H1 (cell line): ENCODE measurements around the gene PRX. TPM values are rescaled to one million over a fixed set of nuclear protein-coding genes. Genes with fewer than 3 reads are reported as not detected.

ENCODE experiments used
- BCL11A ChIP-seq, 2 experiments: IDR thresholded peaks; one replicate each; pipeline ENCODE4 v1.6.1; 2011; ENCODE audit warnings: low read depth in 2 of 2, low read length in 2 of 2, mild to moderate bottlenecking in 2 of 2
- BRCA1 ChIP-seq: IDR thresholded peaks from 2 replicates; pipeline ENCODE4 v1.6.1; 2012; ENCODE audit warnings: low read depth, low read length, improper control_type of control experiment
- CBX5 ChIP-seq: fragments of 300-800, 300-1000 bp; sonication (generic); IDR thresholded peaks from 2 replicates; pipeline ENCODE4 v1.7.1; 2016; ENCODE audit warnings: antibody characterized with exemption, low read length, low read depth
- CEBPB ChIP-seq: IDR thresholded peaks from 2 replicates; pipeline ENCODE4 v1.6.1; 2012; ENCODE audit warnings: low read depth, low read length
- EP300 ChIP-seq, 2 experiments: IDR thresholded peaks; 1 replicate in 1 of 2; 2 replicates in 1 of 2; pipeline ENCODE4 v1.6.1; 2011 to 2012; ENCODE audit warnings: low read depth in 2 of 2, low read length in 2 of 2, mild to moderate bottlenecking in 2 of 2, borderline replicate concordance in 1 of 2, inconsistent platforms in 1 of 2, moderate library complexity in 1 of 2
- HDAC2 ChIP-seq, 2 experiments: fragments of 300-600 bp in 1 of 2; sonication (generic) in 1 of 2; IDR thresholded peaks; 2 replicates each; pipeline ENCODE4 v1.6.1; 2011 to 2012; ENCODE audit warnings: low read depth in 2 of 2, low read length in 2 of 2, mild to moderate bottlenecking in 2 of 2, moderate library complexity in 2 of 2, borderline replicate concordance in 1 of 2, inconsistent platforms in 1 of 2
- JUND ChIP-seq: IDR thresholded peaks from 2 replicates; pipeline ENCODE4 v1.6.1; 2011; ENCODE audit warnings: mild to moderate bottlenecking, improper control_type of control experiment, low read length
- KDM1A ChIP-seq: fragments of 200-600, 300-600 bp; sonication (generic); IDR thresholded peaks from 2 replicates; pipeline ENCODE4 v1.7.1; 2016; ENCODE audit warnings: mild to moderate bottlenecking, low read length, borderline replicate concordance
- MAFK ChIP-seq: IDR thresholded peaks from 2 replicates; pipeline ENCODE4 v1.6.1; 2012; ENCODE audit warnings: low read depth, mild to moderate bottlenecking, improper control_type of control experiment, low read length
- POLR2AphosphoS5 ChIP-seq: IDR thresholded peaks from 2 replicates; pipeline ENCODE4 v1.6.1; 2011; ENCODE audit warnings: low read depth, low read length
- RAD21 ChIP-seq, 2 experiments: IDR thresholded peaks in 1 of 2; conservative IDR thresholded peaks in 1 of 2; 2 replicates each; pipeline ENCODE4 v1.6.1; 2011; ENCODE audit warnings: low read depth in 2 of 2, low read length in 2 of 2, improper control_type of control experiment in 1 of 2, inconsistent platforms in 1 of 2, mild to moderate bottlenecking in 1 of 2, moderate library complexity in 1 of 2
- RBBP5 ChIP-seq: IDR thresholded peaks from 2 replicates; pipeline ENCODE4 v1.7.1; 2012; ENCODE audit warnings: low read depth, mild to moderate bottlenecking, inconsistent platforms, low read length, moderate library complexity, borderline replicate concordance
- SAP30 ChIP-seq: fragments of 300-600 bp; sonication (generic); IDR thresholded peaks from 2 replicates; pipeline ENCODE4 v1.7.1; 2012; ENCODE audit warnings: low read length, moderate library complexity, mild to moderate bottlenecking, inconsistent platforms; ENCODE audit not compliant: insufficient read depth, insufficient replicate concordance
- polyA plus RNA-seq, 7 experiments: library from polyadenylated mRNA; depleted of rRNA in 3 of 7; stranded (reverse) in 5 of 7; unstranded in 2 of 7; fragments of >200 nt in 5 of 7; fragments of 200-250 nt in 2 of 7; gene quantifications; 1 replicate in 5 of 7; 2 replicates in 1 of 7; 4 replicates in 1 of 7; pipeline versions ENCODE4 v1.2.1 to v1.2.3, GENCODE V29; 2011 to 2013; ENCODE audit warnings: missing spikeins in 2 of 7, mixed read lengths in 2 of 7
- total RNA-seq: library from RNA; stranded (reverse); fragmentation: NEBNext Ultra II Directional; extraction: Animal tissue kit (Norgen Biotek cat#: 25700); gene quantifications from 2 replicates; pipeline ENCODE4 v1.2.1, GENCODE V29; 2021
- TF ChIP-seq, protein P1 (sequence below), 3 experiments: IDR thresholded peaks; 1 replicate in 2 of 3; 2 replicates in 1 of 3; pipeline versions ENCODE4 v1.5.1 to v1.6.1; 2011; ENCODE audit warnings: low read length in 3 of 3, mild to moderate bottlenecking in 3 of 3, inconsistent platforms in 2 of 3, low read depth in 1 of 3, moderate library complexity in 1 of 3; ENCODE audit not compliant: insufficient read depth in 1 of 3; ENCODE audit errors: control extremely low read depth in 1 of 3
- TF ChIP-seq, protein P2 (sequence below): IDR thresholded peaks from 2 replicates; pipeline ENCODE4 v1.6.1; 2011; ENCODE audit warnings: low read depth, mild to moderate bottlenecking, low read length; ENCODE audit not compliant: insufficient read depth
- TF ChIP-seq, protein P3 (sequence below): IDR thresholded peaks from 2 replicates; pipeline ENCODE4 v1.6.1; 2011; ENCODE audit warnings: low read length, improper control_type of control experiment
- TF ChIP-seq, protein P4 (sequence below): IDR thresholded peaks from 2 replicates; pipeline ENCODE4 v1.6.1; 2012; ENCODE audit warnings: inconsistent platforms

The PRX gene
- total and polyA plus RNA-seq, 2 of the 8 experiments (the other 6 are each of a cell fraction or from before 2014, with no cell fraction given), result 2.8 to 5.8 TPM

DNA sequence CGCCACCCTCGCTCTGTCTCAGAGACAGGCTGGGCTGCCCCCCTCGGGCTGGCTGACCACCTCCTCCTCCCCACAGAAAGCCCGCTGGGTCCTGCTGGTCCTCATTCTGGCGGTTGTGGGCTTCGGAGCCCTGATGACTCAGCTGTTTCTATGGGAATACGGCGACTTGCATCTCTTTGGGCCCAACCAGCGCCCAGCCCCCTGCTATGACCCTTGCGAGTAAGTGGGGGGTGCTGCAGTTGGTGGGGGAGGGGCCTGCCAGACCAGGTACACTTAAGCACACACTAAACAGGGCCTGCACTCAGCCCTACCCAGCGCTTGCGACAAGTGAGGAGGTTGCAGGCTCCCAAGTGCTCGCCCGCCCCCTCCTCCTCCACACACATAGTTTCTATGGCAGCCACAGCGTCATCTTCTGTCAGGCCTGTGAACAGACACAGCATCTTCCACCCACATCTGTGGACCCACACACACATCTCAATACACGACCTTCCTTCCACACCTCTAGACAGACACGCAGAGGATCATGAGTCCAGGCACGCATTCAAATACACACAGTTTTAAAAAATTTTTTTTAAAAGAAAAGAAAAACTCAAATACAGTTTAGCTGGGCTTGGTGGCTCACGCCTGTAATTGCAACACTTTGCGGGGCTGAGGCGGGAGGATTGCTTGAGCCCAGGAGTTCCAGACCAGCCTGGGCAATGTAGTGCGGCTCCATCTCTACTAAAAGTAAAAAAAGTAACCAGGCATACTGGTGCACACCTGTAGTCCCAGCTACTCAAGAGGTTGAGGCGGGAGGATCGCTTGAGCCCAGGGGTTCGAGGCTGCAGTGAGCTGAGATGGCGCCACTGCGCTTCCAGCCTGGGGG is 46.2 kb downstream of the PRX start (continued):
- TF ChIP-seq HDAC2 (IDR thresholded peaks at IDR 0.05; ENCODE audit: borderline replicate concordance in 1 of 2, low read depth in 2 of 2, low read length in 2 of 2) (no peak), RAD21 (IDR thresholded peaks at IDR 0.05 in 1 of 2, conservative IDR thresholded peaks at IDR 0.05 in 1 of 2; ENCODE audit: low read depth in 2 of 2, low read length in 2 of 2) (peak; percentile 25 to 28; a peak in 3 of 4 replicates), KDM1A (no peak), POLR2AphosphoS5 (no peak; the same call in 1 of the 2 replicates), BCL11A (IDR thresholded peaks at IDR 0.05; ENCODE audit: low read depth in 2 of 2, low read length in 2 of 2) (no peak), JUND (no peak), CBX5 (no peak), RBBP5 (peak; percentile 37; the same call in 1 of the 2 replicates), EP300 (IDR thresholded peaks at IDR 0.05; ENCODE audit: borderline replicate concordance in 1 of 2, low read depth in 2 of 2, low read length in 2 of 2) (no peak), SAP30 (no peak), CEBPB (no peak), MAFK (peak; percentile 90), BRCA1 (no peak)
- TF ChIP-seq, protein P1, sequence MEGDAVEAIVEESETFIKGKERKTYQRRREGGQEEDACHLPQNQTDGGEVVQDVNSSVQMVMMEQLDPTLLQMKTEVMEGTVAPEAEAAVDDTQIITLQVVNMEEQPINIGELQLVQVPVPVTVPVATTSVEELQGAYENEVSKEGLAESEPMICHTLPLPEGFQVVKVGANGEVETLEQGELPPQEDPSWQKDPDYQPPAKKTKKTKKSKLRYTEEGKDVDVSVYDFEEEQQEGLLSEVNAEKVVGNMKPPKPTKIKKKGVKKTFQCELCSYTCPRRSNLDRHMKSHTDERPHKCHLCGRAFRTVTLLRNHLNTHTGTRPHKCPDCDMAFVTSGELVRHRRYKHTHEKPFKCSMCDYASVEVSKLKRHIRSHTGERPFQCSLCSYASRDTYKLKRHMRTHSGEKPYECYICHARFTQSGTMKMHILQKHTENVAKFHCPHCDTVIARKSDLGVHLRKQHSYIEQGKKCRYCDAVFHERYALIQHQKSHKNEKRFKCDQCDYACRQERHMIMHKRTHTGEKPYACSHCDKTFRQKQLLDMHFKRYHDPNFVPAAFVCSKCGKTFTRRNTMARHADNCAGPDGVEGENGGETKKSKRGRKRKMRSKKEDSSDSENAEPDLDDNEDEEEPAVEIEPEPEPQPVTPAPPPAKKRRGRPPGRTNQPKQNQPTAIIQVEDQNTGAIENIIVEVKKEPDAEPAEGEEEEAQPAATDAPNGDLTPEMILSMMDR (IDR thresholded peaks at IDR 0.05; ENCODE audit: control extremely low read depth in 1 of 3, insufficient read depth in 1 of 3, low read depth in 1 of 3, low read length in 3 of 3), result peak in 2 of 3 experiments; percentile 7 to 29; a peak in 2 of 4 replicates
- TF ChIP-seq, protein P2, sequence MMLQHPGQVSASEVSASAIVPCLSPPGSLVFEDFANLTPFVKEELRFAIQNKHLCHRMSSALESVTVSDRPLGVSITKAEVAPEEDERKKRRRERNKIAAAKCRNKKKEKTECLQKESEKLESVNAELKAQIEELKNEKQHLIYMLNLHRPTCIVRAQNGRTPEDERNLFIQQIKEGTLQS, result no peak
- TF ChIP-seq, protein P3, sequence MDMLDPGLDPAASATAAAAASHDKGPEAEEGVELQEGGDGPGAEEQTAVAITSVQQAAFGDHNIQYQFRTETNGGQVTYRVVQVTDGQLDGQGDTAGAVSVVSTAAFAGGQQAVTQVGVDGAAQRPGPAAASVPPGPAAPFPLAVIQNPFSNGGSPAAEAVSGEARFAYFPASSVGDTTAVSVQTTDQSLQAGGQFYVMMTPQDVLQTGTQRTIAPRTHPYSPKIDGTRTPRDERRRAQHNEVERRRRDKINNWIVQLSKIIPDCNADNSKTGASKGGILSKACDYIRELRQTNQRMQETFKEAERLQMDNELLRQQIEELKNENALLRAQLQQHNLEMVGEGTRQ, result no peak
- TF ChIP-seq, protein P4, sequence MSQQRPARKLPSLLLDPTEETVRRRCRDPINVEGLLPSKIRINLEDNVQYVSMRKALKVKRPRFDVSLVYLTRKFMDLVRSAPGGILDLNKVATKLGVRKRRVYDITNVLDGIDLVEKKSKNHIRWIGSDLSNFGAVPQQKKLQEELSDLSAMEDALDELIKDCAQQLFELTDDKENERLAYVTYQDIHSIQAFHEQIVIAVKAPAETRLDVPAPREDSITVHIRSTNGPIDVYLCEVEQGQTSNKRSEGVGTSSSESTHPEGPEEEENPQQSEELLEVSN, result no peak
